NCI-H446 treated with DMSO at 0.1 percent for 48 hours (cell line): ENCODE data around the gene DOLPP1.

Experiments used
- DNase-seq: peaks from one replicate; lab custom pipeline; 2025; lab: John Stamatoyannopoulos, UW

DOLPP1 gene

GRCh38 chr9:129139233-129139992 is 58.5 kb downstream of the DOLPP1 start:
- DNase-seq = peak; percentile 52

- peak; percentile 92 for DNase-seq
Observed at GRCh38 chr9:129139993-129140396, 59.1 kb downstream of the DOLPP1 start.
